ENCODE results near the gene SYNGR3. TPM values are rescaled to one million over a fixed set of nuclear protein-coding genes. Genes with fewer than 3 reads are reported as not detected.
"Not testable (repeated sequence)": the region's sequence is repeated elsewhere in the genome, so short reads cannot be mapped to it uniquely, and the experiment has no call there.

The SYNGR3 gene
- total RNA-seq, 1 experiment from 2014 or later: 11.9 TPM

- no peak overlapping the region for H3K9ac ChIP-seq (ENCODE audit: extremely low read depth, insufficient read length, low read length)
- WGBS (ENCODE audit: extremely low coverage, insufficient read length, low lambda C conversion rate): no CpG with 5 or more reads among the region's 37 CpGs
- H3T11ph ChIP-seq (ENCODE audit: low read length): no peak overlapping the region
- H3K4me2 ChIP-seq (ENCODE audit: insufficient read depth, insufficient read length, low read length): no peak overlapping the region
- H3K14ac ChIP-seq (ENCODE audit: insufficient read depth, low read length): no peak overlapping the region; the same call in 1 of the 2 replicates
- no peak overlapping the region for H3K4ac ChIP-seq (ENCODE audit: low read depth, low read length)
- H2AFZ ChIP-seq (ENCODE audit: low read length): no peak overlapping the region
- no peak overlapping the region for H3K23ac ChIP-seq (ENCODE audit: insufficient read length, low read depth, low read length)
- H3K56ac ChIP-seq (ENCODE audit: insufficient read length, low read depth, low read length): no peak overlapping the region
- no peak overlapping the region for H2BK120ac ChIP-seq (ENCODE audit: low read depth, low read length, poor library complexity, severe bottlenecking)
- H3K23me2 ChIP-seq (ENCODE audit: insufficient read length, low read depth, low read length, poor library complexity, severe bottlenecking): no peaks in the 10 kb centered on the region
- H3K4me1 ChIP-seq (ENCODE audit: insufficient read depth, low read length): no peaks in the 10 kb centered on the region
- Mint-ChIP-seq H3K4me1 (peaks cover 3% of the 10 kb centered on the region in 2 experiments; a peak in 1 of 4 replicates), H3K27me3 (ENCODE audit: low read depth) (peaks cover 2% of the 10 kb centered on the region; the same call in 1 of the 2 replicates), H3K4me3 (no peak overlapping the region), H3K27ac (no peak overlapping the region; a peak in 1 of 7 replicates), H3K9me3 (no peaks in the 10 kb centered on the region), H3K36me3 (ENCODE audit: insufficient read depth in 1 of 3, low read depth in 3 of 3) (no peaks in the 10 kb centered on the region)
- H2AK5ac ChIP-seq (ENCODE audit: insufficient read length, low read length): no peak overlapping the region
- no peak overlapping the region for H2BK12ac ChIP-seq (ENCODE audit: insufficient read length, low read depth, low read length)
- DNase-seq: no peak
- no peak overlapping the region for H3K18ac ChIP-seq (ENCODE audit: insufficient read length, low read depth, low read length)
- H4K20me1 ChIP-seq (ENCODE audit: control insufficient read depth, insufficient read depth, insufficient read length): no peaks in the 10 kb centered on the region
- H4K8ac ChIP-seq (replicated peaks; ENCODE audit: insufficient read length, low read depth, low read length): no peak overlapping the region
- no peaks in the 10 kb centered on the region for H3K27me3 ChIP-seq (ENCODE audit: insufficient read depth, low read length)
- no peak overlapping the region for H2BK15ac ChIP-seq (ENCODE audit: low read depth, low read length)
- no peaks in the 10 kb centered on the region for H3K79me1 ChIP-seq (ENCODE audit: insufficient read depth, low read depth, low read length, poor library complexity, severe bottlenecking)
- TF ChIP-seq, protein P1, sequence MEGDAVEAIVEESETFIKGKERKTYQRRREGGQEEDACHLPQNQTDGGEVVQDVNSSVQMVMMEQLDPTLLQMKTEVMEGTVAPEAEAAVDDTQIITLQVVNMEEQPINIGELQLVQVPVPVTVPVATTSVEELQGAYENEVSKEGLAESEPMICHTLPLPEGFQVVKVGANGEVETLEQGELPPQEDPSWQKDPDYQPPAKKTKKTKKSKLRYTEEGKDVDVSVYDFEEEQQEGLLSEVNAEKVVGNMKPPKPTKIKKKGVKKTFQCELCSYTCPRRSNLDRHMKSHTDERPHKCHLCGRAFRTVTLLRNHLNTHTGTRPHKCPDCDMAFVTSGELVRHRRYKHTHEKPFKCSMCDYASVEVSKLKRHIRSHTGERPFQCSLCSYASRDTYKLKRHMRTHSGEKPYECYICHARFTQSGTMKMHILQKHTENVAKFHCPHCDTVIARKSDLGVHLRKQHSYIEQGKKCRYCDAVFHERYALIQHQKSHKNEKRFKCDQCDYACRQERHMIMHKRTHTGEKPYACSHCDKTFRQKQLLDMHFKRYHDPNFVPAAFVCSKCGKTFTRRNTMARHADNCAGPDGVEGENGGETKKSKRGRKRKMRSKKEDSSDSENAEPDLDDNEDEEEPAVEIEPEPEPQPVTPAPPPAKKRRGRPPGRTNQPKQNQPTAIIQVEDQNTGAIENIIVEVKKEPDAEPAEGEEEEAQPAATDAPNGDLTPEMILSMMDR (conservative IDR thresholded peaks at IDR 0.05): no peak
- no peak overlapping the region for H4K5ac ChIP-seq (ENCODE audit: insufficient read length, low read depth, low read length)
- no peak overlapping the region for H2BK20ac ChIP-seq (ENCODE audit: low read depth, low read length, poor library complexity, severe bottlenecking)
- no peak overlapping the region for H4K91ac ChIP-seq (ENCODE audit: insufficient read length, low read depth, low read length)
- H3K9me3 ChIP-seq (ENCODE audit: control insufficient read depth, low read depth, low read length): no peaks in the 10 kb centered on the region
- H3K79me2 ChIP-seq (ENCODE audit: insufficient read depth, low read length): no peaks in the 10 kb centered on the region
- no peak overlapping the region for H2BK5ac ChIP-seq (ENCODE audit: insufficient read length, low read length)
- H3K27ac ChIP-seq (ENCODE audit: insufficient read length, low read depth, low read length): no peak overlapping the region
Observed at GRCh38 chr16:2033057-2033908, 43.5 kb downstream of the SYNGR3 start.

GRCh38 chr16:2033909-2034695, 44.3 kb downstream of the SYNGR3 start:
- not testable (repeated sequence) for H3K36me3 Mint-ChIP-seq (ENCODE audit: insufficient read depth in 1 of 3, low read depth in 3 of 3); H2AK5ac ChIP-seq (ENCODE audit: insufficient read length, low read length); H2BK5ac ChIP-seq (ENCODE audit: insufficient read length, low read length); H2BK120ac ChIP-seq (ENCODE audit: low read depth, low read length, poor library complexity, severe bottlenecking); H3K79me1 ChIP-seq (ENCODE audit: insufficient read depth, low read depth, low read length, poor library complexity, severe bottlenecking); H4K20me1 ChIP-seq (ENCODE audit: control insufficient read depth, insufficient read depth, insufficient read length); H3K4me2 ChIP-seq (ENCODE audit: insufficient read depth, insufficient read length, low read length); H3K79me2 ChIP-seq (ENCODE audit: insufficient read depth, low read length); H2AFZ ChIP-seq (ENCODE audit: low read length); H3K27me3 ChIP-seq (ENCODE audit: insufficient read depth, low read length); H4K91ac ChIP-seq (ENCODE audit: insufficient read length, low read depth, low read length); H3K23me2 ChIP-seq (ENCODE audit: insufficient read length, low read depth, low read length, poor library complexity, severe bottlenecking); H4K8ac ChIP-seq (replicated peaks; ENCODE audit: insufficient read length, low read depth, low read length); H3K23ac ChIP-seq (ENCODE audit: insufficient read length, low read depth, low read length); H3K4ac ChIP-seq (ENCODE audit: low read depth, low read length); H3T11ph ChIP-seq (ENCODE audit: low read length); H4K5ac ChIP-seq (ENCODE audit: insufficient read length, low read depth, low read length); H3K4me1 ChIP-seq (ENCODE audit: insufficient read depth, low read length); H3K9me3 ChIP-seq (ENCODE audit: control insufficient read depth, low read depth, low read length); H3K27ac ChIP-seq (ENCODE audit: insufficient read length, low read depth, low read length); H3K18ac ChIP-seq (ENCODE audit: insufficient read length, low read depth, low read length); H3K14ac ChIP-seq (ENCODE audit: insufficient read depth, low read length); H3K9ac ChIP-seq (ENCODE audit: extremely low read depth, insufficient read length, low read length); H3K4me3 Mint-ChIP-seq; H2BK15ac ChIP-seq (ENCODE audit: low read depth, low read length); H3K9me3 Mint-ChIP-seq; H3K56ac ChIP-seq (ENCODE audit: insufficient read length, low read depth, low read length); DNase-seq; H3K4me1 Mint-ChIP-seq; H3K27me3 Mint-ChIP-seq (ENCODE audit: low read depth); H2BK20ac ChIP-seq (ENCODE audit: low read depth, low read length, poor library complexity, severe bottlenecking); H2BK12ac ChIP-seq (ENCODE audit: insufficient read length, low read depth, low read length)
- peak overlapping the region in 1 of 3 experiments; percentile 70; a peak in 1 of 7 replicates for H3K27ac Mint-ChIP-seq
- no CpG with 5 or more reads among the region's 32 CpGs for WGBS (ENCODE audit: extremely low coverage, insufficient read length, low lambda C conversion rate)
